ENCODE results near the gene IL12A. TPM values are rescaled to one million over a fixed set of nuclear protein-coding genes. Genes with fewer than 3 reads are reported as not detected.
A peak's percentile ranks its signal among the peaks of the same experiment; 100 is the strongest.

The IL12A gene
- total RNA-seq, 2 experiments from 2014 or later: 0.19 to 0.65 TPM

GRCh38 chr3:160023476-160023875 lies 34.8 kb downstream of the IL12A start:
- ATAC-seq (ENCODE audit: low read depth) (no peak), DNase-seq (no peak)
- POLR2A ChIA-PET: no interaction called here
- Mint-ChIP-seq H3K27me3 (peaks cover 8% of the 10 kb centered on the region), H3K36me3 (no peaks in the 10 kb centered on the region), H3K9me3 (no peaks in the 10 kb centered on the region), H3K4me3 (no peak overlapping the region), H3K4me1 (peaks cover 10% of the 10 kb centered on the region), H3K27ac (no peak overlapping the region)

DNA sequence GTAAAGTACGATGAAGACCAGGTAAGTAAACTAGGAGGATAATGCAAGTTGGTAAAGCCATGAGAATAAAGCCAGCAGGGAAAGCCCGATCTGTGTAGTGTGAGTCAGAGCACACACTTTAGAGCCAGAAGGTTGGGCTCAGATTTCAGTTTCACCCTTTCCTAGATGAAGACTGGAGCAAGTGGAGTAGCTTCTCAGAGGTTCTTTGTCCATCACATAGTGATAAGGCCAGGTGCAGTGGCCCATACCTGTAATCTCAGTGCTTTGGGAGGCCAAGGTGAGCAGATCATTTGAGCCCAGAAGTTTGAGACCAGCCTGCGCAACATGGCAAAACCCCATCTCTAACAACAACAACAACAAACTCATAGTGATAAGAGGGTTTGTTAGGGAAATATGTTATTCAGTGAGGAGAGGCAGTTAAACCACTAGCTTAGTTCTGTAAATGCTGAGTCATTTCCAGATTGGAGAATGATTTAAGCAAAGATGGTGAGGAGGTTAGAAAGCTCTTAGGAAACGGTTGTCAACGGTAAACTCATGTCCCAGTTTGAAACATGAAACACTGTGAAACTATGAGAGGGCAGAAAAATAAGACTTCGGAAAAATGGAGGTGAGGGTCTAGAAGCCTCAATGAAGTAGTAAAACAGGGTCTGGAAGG lies 39.0 kb downstream of the IL12A start:
- H3K4me3 Mint-ChIP-seq: no peak overlapping the region
- H3K27ac Mint-ChIP-seq: peak overlapping the region; percentile 50
- POLR2A ChIA-PET: no interaction called here
- DNase-seq: no peak
- ATAC-seq (ENCODE audit: low read depth): peak; percentile 33
- no peaks in the 10 kb centered on the region for H3K27me3 Mint-ChIP-seq
- peaks cover 10% of the 10 kb centered on the region for H3K4me1 Mint-ChIP-seq
- no peaks in the 10 kb centered on the region for H3K36me3 Mint-ChIP-seq
- no peaks in the 10 kb centered on the region for H3K9me3 Mint-ChIP-seq

- no peak overlapping the region for H3K27ac Mint-ChIP-seq
- no peak for ATAC-seq (ENCODE audit: low read depth)
- H3K27me3 Mint-ChIP-seq: peaks cover 32% of the 10 kb centered on the region
- H3K9me3 Mint-ChIP-seq: no peaks in the 10 kb centered on the region
- DNase-seq: no peak
- no peak overlapping the region for H3K4me3 Mint-ChIP-seq
- POLR2A ChIA-PET: interaction anchor here (0.7 kb wide), 1 partner anchor 23 kb away, joined by 3 read pairs; no protein-coding TSS in a partner anchor
- H3K4me1 Mint-ChIP-seq: no peaks in the 10 kb centered on the region
- H3K36me3 Mint-ChIP-seq: no peaks in the 10 kb centered on the region
These were observed 47.1 kb downstream of the IL12A start for GRCh38 chr3:160035757-160036156.

DNA sequence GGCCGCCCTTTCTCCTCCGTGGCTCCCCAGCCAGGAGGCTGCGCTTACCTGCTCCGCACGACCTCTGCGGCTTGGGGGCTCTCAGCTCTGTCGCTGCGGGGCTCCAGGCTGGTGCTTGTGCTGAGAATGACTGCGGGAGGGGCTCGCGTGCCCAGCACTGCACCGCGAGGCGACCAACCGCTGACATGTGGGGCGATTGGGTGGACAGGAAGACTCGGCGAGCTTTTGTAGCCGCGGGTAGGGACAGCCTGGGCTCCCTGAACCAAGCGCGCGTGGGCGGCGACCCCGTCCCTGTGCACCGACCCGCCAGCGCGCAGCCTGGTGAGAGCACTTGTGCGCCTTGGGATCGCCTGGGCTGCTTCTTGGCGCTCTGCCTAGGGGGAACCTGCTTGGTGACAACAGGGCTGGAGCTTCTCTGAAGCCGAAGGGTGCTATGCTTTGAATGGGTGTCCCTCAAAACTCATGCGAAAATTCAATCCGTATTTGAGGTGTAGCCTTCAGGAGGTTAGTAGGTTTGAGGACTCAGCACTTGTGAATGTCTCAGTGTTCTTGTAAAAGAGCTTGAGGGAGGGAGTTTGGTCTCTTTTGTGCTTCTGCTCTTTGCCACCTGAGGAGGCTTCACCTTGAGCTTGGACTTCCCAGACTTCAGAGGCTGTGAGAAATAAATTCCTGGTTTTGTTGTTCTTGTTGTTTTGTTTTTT lies 50.4 kb downstream of the IL12A start:
- POLR2A ChIA-PET: no interaction called here
- ATAC-seq (ENCODE audit: low read depth) (no peak), DNase-seq (no peak)
- Mint-ChIP-seq H3K27me3 (peaks cover 41% of the 10 kb centered on the region), H3K4me1 (peaks cover 2% of the 10 kb centered on the region), H3K36me3 (no peaks in the 10 kb centered on the region), H3K9me3 (peaks cover 18% of the 10 kb centered on the region), H3K27ac (no peak overlapping the region), H3K4me3 (peak overlapping the region; percentile 19)

- Mint-ChIP-seq H3K4me3 (no peak overlapping the region), H3K27me3 (peaks cover 41% of the 10 kb centered on the region), H3K4me1 (peaks cover 2% of the 10 kb centered on the region), H3K36me3 (no peaks in the 10 kb centered on the region), H3K27ac (no peak overlapping the region), H3K9me3 (peaks cover 18% of the 10 kb centered on the region)
- POLR2A ChIA-PET: no interaction called here
- ATAC-seq (ENCODE audit: low read depth) (no peak), DNase-seq (no peak)
These were observed 51.5 kb downstream of the IL12A start for GRCh38 chr3:160040181-160040580.

- POLR2A ChIA-PET: no interaction called here
- Mint-ChIP-seq H3K27me3 (peaks cover 41% of the 10 kb centered on the region), H3K27ac (no peak overlapping the region), H3K36me3 (no peaks in the 10 kb centered on the region), H3K4me3 (no peak overlapping the region), H3K4me1 (peaks cover 2% of the 10 kb centered on the region), H3K9me3 (peaks cover 18% of the 10 kb centered on the region)
- ATAC-seq (ENCODE audit: low read depth) (no peak), DNase-seq (no peak)
These were observed 52.8 kb downstream of the IL12A start for GRCh38 chr3:160041465-160041864.

- H3K4me3 Mint-ChIP-seq: no peak overlapping the region
- peaks cover 2% of the 10 kb centered on the region for H3K4me1 Mint-ChIP-seq
- H3K36me3 Mint-ChIP-seq: no peaks in the 10 kb centered on the region
- peaks cover 21% of the 10 kb centered on the region for H3K27me3 Mint-ChIP-seq
- peaks cover 18% of the 10 kb centered on the region for H3K9me3 Mint-ChIP-seq
- DNase-seq (no peak), ATAC-seq (ENCODE audit: low read depth) (no peak)
- POLR2A ChIA-PET: no interaction called here
- H3K27ac Mint-ChIP-seq: no peak overlapping the region
These were observed 55.5 kb downstream of the IL12A start for GRCh38 chr3:160044121-160044520.

Other genes starting within 250 kb of the IL12A start
- not detected for gene SCHIP1, start 149.0 kb upstream of the IL12A start, total RNA-seq
- not detected for gene C3orf80, start 236.6 kb downstream of the IL12A start, total RNA-seq

Data from activated naive CD8-positive, alpha-beta T cell treated with anti-CD3 and anti-CD28 coated beads, Interleukin-2, amount 10 ng/mL, durations not matched to agents 7 days and 5 days (primary cell).